UCSD-AML1 (cell line): ENCODE data around the gene FCSK.

Source experiments
- DNase-seq: peaks from one replicate; lab custom pipeline; 2025; ENCODE audit not compliant: unreplicated experiment; lab: John Stamatoyannopoulos, UW

FCSK gene

DNA sequence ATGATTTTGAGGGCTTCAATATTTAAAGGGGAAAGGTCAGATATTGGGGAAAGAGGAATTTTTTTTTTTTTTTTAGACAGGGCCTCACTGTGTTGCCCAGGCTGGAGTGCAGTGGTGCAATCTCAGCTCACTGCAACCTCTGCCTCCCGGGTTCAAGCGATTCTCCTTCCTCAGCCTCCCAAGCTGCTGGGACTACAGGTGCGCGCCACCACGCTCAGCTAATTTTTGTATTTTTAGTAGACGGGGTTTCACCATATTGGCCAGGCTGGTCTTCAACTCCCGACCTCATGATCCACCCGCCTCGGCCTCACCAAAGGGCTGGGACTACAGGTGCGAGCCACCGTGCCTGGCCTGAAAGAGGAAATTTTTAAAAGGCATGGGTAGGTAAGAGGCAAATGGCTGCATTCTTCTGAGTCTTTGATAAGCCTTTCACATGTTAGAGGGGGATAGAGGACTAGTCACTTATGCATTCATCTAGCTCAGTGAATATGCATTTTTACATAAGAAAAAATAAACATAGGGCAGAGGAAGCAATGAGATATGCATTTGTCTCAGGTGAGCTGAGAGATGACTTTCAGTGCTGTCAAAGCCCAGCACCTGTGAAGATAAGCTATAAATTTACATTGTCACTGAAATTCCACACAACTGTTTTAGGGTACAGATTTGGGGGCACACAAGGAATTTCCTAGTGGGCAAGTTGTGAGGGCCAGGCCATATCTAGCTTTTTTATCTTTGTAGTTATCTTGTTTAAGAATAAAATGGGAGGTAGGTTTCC is 1.1 kb upstream of the FCSK start:
- DNase-seq: no peak

DNA sequence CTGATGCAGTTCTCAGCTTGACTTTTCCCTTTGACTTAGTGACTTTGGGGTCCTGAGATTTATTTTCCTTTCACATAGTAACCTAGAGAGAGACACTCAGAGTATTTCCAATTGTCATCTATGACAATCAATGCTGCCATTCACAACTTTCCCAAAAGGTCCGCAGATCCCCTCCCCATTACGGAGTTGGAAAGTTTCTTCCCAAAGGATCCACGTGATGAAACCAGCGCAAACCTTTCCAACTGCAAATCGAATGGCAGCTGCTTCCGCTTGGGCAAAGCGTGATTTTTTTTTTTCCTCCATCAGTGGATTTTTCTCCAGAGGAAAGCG is 538 bp upstream of the FCSK start:
- no peak for DNase-seq

DNA sequence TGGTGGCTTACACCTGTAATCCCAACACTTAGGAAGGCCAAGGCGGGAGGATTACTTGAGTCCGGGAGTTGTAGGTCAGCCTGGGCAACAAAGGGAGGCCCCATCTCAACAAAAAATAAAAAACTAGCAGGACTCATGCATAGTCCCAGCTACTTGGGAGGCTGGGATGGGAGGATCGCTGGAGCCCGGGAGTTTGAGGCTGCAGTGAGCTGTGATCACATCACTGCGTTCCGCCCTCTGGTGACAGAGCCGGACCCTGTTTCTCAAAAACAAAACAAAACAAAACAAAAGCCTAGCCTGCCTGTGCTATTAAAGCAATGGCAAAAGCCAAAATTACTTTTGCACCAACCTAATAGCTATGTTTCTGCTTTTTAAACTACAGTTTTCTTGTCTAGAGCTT is 1.5 kb downstream of the FCSK start:
- no peak for DNase-seq

DNA sequence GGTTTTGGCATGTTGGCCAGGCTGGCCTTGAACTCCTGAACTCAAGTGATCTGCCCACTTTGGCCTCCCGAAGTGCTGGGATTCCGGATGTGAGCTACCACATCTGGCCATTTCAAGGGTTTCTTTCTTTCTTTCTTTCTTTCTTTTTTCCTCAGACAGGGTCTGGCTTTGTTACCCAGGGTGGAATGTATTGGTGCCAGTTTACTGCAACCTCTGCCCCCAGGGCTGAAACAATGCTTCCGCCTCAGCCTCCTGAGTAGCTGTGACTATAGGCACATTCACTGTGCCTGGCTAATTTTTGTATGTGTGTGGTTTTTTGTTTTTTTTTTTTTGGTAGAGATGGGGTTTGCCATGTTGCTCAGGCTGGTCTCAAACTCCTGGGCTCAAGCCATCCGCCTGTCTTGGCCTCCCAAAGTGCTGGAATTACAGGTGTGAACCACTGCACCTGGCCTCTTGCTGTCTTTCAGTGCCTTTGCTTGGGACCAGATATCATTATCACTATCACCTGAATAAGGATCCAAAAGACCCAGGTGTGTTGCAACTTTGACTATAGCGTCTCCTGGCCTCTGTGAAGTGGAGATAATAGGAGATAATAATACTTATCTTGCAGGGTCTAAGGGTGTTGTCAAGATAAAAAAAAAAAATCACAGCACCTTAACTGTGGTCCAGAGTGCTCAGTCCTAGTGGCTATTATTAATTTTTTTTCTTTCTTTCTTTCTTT is 3.2 kb downstream of the FCSK start:
- no peak for DNase-seq

- DNase-seq: peak; percentile 73
These were observed 6.4 kb downstream of the FCSK start for GRCh38 chr16:70460737-70461261.

DNA sequence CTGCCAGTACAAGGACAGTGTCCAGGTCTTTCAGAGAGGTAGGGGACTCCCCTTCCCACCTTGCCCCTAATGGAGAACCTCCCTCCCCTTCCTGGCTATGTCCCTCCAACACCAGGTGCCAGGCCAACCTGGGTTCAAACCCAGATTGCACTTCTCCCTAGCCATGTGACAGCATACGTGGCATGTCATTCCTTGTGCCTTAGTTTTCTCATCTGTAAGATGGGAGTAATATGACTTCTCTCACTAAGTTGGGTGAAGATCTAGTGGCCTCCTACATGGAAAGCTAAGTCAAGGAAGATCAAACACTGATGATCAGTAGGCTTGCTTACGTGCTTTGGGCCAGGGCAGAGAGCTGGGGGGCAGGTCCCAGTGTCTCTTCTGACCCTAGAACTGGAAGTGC is 8.8 kb downstream of the FCSK start:
- DNase-seq: no peak

- no peak for DNase-seq
These were observed 11.8 kb downstream of the FCSK start for GRCh38 chr16:70465999-70466804.

DNA sequence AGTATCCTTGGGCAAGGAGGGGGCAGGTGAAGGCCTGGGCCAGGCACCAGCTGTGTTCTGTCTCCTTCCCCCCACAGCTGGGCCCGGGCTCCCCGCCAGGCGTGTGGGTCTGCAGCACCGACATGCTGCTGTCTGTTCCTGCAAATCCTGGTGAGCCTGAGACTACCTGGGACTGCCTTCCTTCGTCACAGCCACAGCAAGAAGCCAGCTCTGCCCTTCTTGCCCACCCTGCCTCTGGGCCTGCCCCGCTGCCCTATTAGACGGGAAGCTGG is 12.3 kb downstream of the FCSK start:
- DNase-seq: no peak

DNA sequence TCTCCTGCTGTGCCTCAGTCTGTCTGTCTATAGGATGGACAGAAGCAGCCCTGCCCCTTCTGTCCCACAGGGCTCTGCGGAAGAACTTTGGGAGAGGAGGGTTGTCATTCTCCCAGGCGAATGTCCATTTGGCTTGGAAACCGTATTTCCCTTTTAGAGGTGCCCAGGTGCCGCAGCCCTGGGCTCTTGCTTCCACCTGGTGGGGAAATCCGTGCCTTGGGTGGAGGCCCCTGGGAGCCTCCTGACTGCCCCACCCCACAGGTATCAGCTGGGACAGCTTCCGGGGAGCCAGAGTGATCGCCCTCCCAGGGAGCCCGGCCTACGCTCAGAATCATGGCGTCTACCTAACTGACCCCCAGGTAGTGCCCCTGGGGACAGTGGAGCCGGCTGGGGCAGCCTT is 12.7 kb downstream of the FCSK start:
- DNase-seq: no peak

DNA sequence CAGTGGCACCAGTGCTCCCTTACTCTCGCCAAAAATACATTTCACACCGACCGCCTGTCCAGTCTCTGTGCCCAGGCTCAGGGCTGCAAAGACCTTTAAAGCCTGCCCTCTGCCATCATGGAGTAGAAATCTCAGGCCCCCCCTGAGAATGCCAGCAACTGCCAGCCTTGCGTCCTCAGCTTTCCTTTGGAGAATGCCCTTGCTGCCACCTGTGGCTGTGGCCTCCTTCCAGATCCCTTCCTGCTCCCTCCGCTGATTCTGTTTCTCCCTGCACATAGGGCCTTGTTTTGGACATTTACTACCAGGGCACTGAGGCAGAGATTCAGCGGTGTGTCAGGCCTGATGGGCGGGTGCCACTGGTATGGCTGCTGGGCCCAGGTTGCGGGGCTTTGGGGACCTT is 13.2 kb downstream of the FCSK start:
- DNase-seq: no peak

- DNase-seq: no peak
These were observed 14.6 kb downstream of the FCSK start for GRCh38 chr16:70468776-70469525.

DNA sequence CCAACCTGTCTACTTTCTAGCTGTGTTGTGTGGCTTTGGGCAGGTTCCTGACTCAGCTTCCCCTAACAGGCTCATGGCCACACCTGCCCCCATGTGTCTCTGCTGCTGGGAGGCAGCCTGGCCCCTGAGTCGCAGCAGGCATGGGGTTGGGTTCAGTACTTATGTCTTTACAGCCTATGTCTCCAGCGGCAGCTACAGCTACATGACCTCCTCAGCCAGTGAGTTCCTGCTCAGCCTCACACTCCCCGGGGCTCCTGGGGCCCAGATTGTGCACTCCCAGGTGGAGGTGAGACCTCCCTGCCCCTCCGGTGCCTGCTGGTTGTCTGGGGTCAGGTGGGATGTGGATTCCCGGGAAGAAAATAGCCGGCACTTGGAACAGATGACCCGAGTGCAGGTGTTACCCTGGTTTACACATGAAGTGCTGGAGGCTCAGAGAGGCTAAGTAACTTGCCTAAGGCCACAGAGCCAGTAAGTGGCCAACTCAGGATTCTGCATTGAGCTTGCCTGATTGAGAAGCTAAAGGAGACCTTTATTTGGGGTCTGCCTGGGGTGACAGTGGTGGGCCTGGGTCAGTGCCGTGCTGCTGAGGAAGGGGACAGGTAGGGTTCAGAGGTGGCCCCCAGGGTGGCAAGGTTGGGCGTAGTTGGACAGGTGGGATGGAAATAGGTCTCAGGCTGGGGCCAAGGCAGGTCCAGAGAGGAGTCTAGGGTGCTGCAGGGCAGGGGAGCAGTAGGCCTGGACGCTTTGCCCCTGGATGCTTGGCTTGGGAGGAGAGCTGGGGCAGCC is 15.9 kb downstream of the FCSK start:
- no peak for DNase-seq

DNA sequence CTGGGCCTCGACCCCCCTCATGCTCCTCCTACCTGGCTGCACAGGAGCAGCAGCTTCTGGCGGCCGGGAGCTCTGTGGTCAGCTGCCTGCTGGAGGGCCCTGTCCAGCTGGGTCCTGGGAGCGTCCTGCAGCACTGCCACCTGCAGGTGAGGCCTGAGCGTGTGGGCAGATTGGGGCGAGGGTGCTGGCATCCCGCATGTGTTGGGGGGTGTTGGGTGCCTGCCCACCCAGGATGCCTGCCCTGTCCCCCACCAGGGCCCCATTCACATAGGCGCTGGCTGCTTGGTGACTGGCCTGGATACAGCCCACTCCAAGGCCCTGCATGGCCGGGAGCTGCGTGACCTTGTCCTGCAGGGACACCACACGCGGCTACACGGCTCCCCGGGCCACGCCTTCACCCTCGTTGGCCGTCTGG is 16.5 kb downstream of the FCSK start:
- DNase-seq: peak; percentile 22

DNA sequence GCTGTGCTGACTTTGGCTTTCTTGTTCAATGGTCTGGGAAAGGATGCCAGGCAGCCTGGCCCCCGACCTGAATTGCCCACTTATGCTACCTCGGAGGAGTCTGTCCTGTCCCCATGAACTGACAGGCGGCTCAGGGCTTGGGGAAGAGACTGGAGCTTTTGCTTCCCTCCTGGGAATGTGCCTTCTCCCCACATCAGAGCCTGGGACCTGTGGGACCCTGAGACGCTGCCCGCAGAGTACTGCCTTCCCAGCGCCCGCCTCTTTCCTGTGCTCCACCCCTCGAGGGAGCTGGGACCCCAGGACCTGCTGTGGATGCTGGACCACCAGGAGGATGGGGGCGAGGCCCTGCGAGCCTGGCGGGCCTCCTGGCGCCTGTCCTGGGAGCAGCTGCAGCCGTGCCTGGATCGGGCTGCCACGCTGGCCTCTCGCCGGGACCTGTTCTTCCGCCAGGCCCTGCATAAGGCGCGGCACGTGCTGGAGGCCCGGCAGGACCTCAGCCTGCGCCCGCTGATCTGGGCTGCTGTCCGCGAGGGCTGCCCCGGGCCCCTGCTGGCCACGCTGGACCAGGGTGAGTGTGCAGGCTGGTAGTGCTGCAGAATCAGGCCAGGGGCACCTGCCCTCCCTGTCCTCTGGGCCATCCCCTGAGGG is 18.5 kb downstream of the FCSK start:
- DNase-seq: no peak

GRCh38 chr16:70473446-70474319 is 19.3 kb downstream of the FCSK start:
- no peak for DNase-seq

DNA sequence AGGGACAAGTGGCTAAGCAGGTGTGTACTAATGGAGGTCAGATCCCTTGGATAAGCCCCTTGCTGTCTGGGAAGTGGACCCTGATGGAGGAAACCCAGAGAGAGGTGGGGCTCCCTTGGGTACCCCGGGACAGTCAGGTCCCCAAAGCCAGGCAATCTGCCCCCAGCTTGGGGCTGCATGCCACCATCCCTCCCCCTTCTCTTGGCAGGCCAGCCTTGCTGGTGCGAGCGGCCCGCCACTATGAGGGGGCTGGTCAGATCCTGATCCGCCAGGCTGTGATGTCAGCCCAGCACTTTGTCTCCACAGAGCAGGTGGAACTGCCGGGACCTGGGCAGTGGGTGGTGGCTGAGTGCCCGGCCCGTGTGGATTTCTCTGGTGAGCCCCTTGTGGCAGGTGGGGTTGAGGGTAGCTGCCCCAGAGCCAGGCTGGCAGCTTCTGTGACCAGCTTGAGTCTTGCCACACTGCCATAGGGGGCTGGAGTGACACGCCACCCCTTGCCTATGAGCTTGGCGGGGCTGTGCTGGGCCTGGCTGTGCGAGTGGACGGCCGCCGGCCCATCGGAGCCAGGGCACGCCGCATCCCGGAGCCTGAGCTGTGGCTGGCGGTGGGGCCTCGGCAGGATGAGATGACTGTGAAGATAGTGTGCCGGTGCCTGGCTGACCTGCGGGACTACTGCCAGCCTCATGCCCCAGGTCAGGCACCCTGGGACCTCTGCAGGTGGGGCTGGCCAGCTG is 20.1 kb downstream of the FCSK start:
- DNase-seq: no peak

GRCh38 chr16:70475054-70475871 is 20.9 kb downstream of the FCSK start:
- DNase-seq: no peak
